Measurements from ENCODE around the gene PEX16. TPM values are rescaled to one million over a fixed set of nuclear protein-coding genes. Genes with fewer than 3 reads are reported as not detected.

Gene PEX16
- total RNA-seq, 1 experiment from 2014 or later = 33.2 TPM

DNA sequence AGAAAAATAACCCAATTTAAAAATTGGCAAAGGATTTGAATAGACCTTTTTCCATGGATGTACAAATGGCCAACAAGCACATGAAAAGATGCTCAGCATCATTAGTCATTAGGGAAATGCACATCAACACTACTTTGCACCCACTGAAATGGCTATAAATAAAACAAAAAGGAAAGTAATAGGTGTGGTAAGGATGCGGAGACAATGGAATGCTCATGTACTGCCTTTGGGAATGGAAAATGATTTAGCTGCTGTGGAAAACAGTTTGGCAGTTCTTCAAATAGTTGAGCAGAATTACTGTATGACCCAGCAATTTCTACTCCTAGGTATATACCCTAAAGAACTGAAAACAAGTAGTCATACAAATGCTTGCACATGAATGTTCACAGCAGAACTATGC, 42.2 kb upstream of the PEX16 start:
- no peak for DNase-seq (ENCODE audit: low read depth, low spot score)
- ChIA-PET RAD21 (ENCODE audit: low non-redundant PET in 1 of 2, low total read pairs in 2 of 2, uncharacterized antibody in 2 of 2, unreplicated experiment in 2 of 2) (no interaction called here), POLR2A (no interaction called here), CTCF (interaction anchor here (0.7 kb wide), 1 partner anchor 47 kb away, joined by 3 read pairs; no protein-coding TSS in a partner anchor)
- intact Hi-C loops (cut with micrococcal nuclease) = loop anchor here (10.0 kb wide), 1 partner anchor 355 kb away; no protein-coding TSS in a partner anchor
- no TSS peak for BruUV-seq (replicated peaks)
- no peaks in the 10 kb centered on the region for H3K9me3 ChIP-seq (ENCODE audit: control insufficient read depth in 1 of 2, insufficient read depth in 1 of 2, low read depth in 1 of 2, low read length in 2 of 2)
- H3K79me2 ChIP-seq (ENCODE audit: insufficient read depth, low read length) = no peaks in the 10 kb centered on the region
- no peaks in the 10 kb centered on the region for H3K36me3 ChIP-seq (ENCODE audit: control insufficient read depth in 1 of 2, insufficient read depth in 2 of 2, low read length in 2 of 2)
- H3K27me3 ChIP-seq (ENCODE audit: insufficient read depth, low read length) = no peaks in the 10 kb centered on the region
- H3K4me2 ChIP-seq (ENCODE audit: low read length) = no peak overlapping the region
- H3K9me2 ChIP-seq (ENCODE audit: insufficient read depth) = no peaks in the 10 kb centered on the region
- H3K4me1 ChIP-seq (ENCODE audit: control insufficient read depth in 1 of 2, insufficient read depth in 2 of 2, low read length in 2 of 2) = no peaks in the 10 kb centered on the region
- no peak overlapping the region for H3K27ac ChIP-seq (ENCODE audit: low read depth, low read length)
- no peak overlapping the region for H3K4me3 ChIP-seq (replicated peaks in 1 of 2; ENCODE audit: low read depth in 1 of 2, low read length in 2 of 2)
- H4K20me1 ChIP-seq (ENCODE audit: insufficient read depth) = no peaks in the 10 kb centered on the region
- H3K9ac ChIP-seq (ENCODE audit: low read length) = no peak overlapping the region
- no peak overlapping the region for H2AFZ ChIP-seq (ENCODE audit: low read depth, low read length, poor library complexity, severe bottlenecking)
- ATAC-seq = no peak
- no peak for TF ChIP-seq SIN3A (IDR thresholded peaks at IDR 0.05; ENCODE audit: low read depth)
- TF ChIP-seq, protein P1, sequence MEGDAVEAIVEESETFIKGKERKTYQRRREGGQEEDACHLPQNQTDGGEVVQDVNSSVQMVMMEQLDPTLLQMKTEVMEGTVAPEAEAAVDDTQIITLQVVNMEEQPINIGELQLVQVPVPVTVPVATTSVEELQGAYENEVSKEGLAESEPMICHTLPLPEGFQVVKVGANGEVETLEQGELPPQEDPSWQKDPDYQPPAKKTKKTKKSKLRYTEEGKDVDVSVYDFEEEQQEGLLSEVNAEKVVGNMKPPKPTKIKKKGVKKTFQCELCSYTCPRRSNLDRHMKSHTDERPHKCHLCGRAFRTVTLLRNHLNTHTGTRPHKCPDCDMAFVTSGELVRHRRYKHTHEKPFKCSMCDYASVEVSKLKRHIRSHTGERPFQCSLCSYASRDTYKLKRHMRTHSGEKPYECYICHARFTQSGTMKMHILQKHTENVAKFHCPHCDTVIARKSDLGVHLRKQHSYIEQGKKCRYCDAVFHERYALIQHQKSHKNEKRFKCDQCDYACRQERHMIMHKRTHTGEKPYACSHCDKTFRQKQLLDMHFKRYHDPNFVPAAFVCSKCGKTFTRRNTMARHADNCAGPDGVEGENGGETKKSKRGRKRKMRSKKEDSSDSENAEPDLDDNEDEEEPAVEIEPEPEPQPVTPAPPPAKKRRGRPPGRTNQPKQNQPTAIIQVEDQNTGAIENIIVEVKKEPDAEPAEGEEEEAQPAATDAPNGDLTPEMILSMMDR (IDR thresholded peaks at IDR 0.05 in 2 of 3, conservative IDR thresholded peaks at IDR 0.05 in 1 of 3; ENCODE audit: borderline replicate concordance in 1 of 3, insufficient read depth in 1 of 3, low read depth in 2 of 3, low read length in 2 of 3) = no peak
- TF ChIP-seq FOSL1 (IDR thresholded peaks at IDR 0.05; ENCODE audit: low read depth) = no peak
- TF ChIP-seq, protein P2, sequence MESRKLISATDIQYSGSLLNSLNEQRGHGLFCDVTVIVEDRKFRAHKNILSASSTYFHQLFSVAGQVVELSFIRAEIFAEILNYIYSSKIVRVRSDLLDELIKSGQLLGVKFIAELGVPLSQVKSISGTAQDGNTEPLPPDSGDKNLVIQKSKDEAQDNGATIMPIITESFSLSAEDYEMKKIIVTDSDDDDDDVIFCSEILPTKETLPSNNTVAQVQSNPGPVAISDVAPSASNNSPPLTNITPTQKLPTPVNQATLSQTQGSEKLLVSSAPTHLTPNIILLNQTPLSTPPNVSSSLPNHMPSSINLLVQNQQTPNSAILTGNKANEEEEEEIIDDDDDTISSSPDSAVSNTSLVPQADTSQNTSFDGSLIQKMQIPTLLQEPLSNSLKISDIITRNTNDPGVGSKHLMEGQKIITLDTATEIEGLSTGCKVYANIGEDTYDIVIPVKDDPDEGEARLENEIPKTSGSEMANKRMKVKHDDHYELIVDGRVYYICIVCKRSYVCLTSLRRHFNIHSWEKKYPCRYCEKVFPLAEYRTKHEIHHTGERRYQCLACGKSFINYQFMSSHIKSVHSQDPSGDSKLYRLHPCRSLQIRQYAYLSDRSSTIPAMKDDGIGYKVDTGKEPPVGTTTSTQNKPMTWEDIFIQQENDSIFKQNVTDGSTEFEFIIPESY (IDR thresholded peaks at IDR 0.05; ENCODE audit: extremely low read depth, insufficient replicate concordance, low read length) = no peak
- TF ChIP-seq YY1 (IDR thresholded peaks at IDR 0.05; ENCODE audit: extremely low read depth, insufficient replicate concordance, low read depth, low read length) = no peak
- TF ChIP-seq CEBPB (IDR thresholded peaks at IDR 0.05; ENCODE audit: low read depth) = no peak
- no peak for TF ChIP-seq EGR1 (IDR thresholded peaks at IDR 0.05; ENCODE audit: low read depth)
- no peak for TF ChIP-seq JUND (IDR thresholded peaks at IDR 0.05)
- no peak for TF ChIP-seq TCF7L2 (IDR thresholded peaks at IDR 0.05; ENCODE audit: borderline replicate concordance, extremely low read depth, insufficient read depth, insufficient read length)
- no peak for TF ChIP-seq CBX3 (IDR thresholded peaks at IDR 0.05; ENCODE audit: low read depth)
- TF ChIP-seq, protein P3, sequence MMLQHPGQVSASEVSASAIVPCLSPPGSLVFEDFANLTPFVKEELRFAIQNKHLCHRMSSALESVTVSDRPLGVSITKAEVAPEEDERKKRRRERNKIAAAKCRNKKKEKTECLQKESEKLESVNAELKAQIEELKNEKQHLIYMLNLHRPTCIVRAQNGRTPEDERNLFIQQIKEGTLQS (IDR thresholded peaks at IDR 0.05) = no peak
